GM19193 (cell line): Measurements from ENCODE around the gene MYO16.

Experiments used
- POLR2A ChIP-seq: IDR thresholded peaks from 4 replicates; pipeline ENCODE4 v1.6.1; 2011; ENCODE audit not compliant: insufficient read depth, insufficient read length; ENCODE audit errors: extremely low read depth

MYO16 gene

GRCh38 chr13:109182777-109183465 is 553.5 kb downstream of the MYO16 start:
- no peak for TF ChIP-seq POLR2A

- TF ChIP-seq POLR2A = no peak
Observed at GRCh38 chr13:109191413-109191812, 562.0 kb downstream of the MYO16 start.

GRCh38 chr13:109192306-109192705 is 562.9 kb downstream of the MYO16 start:
- no peak for TF ChIP-seq POLR2A

DNA sequence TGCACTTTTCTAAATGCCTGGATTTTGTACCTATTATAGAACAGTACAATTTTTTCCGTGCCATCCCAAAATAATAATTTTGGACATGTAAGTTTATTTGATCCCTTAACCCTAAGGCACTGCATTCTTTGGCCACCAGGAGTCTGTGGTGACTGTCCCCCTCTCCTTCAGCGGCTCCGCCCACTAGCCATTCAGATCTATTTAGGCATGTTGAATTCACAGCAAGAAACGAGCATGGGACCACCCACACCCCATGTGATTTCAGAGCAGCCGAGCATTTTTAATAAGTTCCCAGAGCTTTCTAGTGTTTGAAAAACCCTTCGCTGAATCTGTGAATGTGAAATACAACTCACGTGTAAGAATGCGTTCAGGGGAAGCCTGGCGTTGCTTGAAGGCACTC is 567.5 kb downstream of the MYO16 start:
- TF ChIP-seq POLR2A = no peak

DNA sequence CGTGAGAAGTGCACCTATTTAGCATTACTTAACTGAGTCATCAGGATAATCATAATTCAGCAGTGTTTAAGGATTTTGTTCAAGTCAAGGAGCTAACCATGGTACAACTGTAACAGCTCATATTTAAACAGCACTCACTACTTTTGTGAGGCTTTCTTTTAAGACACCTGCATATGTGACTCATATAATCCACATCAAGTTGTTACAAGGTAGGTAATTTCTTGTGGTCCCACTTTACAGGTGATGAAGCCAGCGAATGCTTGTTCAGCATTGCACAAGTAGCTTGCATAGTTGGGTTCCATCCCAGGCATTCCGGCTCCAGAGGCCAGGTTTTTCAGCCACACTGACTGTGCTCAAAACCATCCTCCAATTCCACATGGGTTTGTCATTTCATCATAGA is 569.2 kb downstream of the MYO16 start:
- no peak for TF ChIP-seq POLR2A

GRCh38 chr13:109199280-109199679 is 569.9 kb downstream of the MYO16 start:
- TF ChIP-seq POLR2A = no peak

DNA sequence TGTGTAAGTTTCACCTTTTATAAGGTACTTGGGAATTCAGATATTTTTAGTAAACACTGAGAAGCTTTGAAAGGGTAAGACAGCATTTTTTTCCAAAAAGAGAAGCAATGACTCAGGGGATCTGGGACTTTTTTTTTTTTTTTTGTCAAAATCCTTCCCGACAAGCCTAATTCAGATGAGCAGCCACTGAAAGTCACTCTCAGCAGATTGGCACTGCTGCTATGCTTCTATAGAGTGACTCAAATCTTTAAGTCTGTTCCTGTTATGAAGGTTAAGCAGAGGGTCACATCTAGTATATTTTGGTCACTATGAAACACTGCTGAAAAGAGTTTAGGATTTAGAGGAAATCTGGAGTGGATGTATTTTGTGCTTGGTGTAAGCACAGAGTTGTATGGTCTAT is 571.1 kb downstream of the MYO16 start:
- no peak for TF ChIP-seq POLR2A

- no peak for TF ChIP-seq POLR2A
Observed at GRCh38 chr13:109203587-109203986, 574.2 kb downstream of the MYO16 start.

DNA sequence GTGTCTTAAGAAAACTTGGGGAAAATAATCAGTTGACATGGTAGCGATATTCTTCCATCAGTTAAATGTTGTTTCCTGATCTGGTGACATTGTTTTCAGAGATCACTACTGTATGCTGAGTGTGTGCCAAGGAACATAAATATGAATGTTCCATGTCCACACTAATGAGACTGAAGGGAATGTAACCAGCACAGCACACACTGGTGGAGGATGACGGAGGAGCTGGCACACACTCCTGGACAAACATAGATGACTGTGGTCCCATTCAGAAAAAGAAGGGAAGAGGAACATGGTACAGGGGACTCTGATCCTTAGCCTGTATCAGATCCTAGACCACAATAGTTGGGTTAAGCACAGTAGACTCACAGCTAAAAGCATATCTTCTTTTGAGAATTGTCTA is 574.8 kb downstream of the MYO16 start:
- no peak for TF ChIP-seq POLR2A

DNA sequence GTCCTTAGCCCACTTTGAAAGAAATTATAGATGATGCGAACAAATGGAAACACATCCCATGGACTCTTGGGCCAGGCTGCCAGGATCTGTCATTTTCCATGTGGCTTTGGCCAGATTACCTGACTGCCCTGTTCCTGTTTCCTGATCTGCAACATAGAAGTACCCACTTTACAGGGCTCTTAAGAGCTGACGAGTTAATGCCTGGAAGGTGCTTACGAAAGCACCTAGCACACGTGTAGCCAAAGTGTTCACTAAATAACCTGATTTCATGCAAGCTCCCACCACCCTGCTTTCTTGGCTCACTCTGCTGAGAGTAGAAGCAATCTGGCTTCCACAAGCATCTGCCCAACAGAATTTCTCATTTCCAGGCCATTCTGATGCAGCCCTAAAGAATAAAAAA is 575.2 kb downstream of the MYO16 start:
- no peak for TF ChIP-seq POLR2A

DNA sequence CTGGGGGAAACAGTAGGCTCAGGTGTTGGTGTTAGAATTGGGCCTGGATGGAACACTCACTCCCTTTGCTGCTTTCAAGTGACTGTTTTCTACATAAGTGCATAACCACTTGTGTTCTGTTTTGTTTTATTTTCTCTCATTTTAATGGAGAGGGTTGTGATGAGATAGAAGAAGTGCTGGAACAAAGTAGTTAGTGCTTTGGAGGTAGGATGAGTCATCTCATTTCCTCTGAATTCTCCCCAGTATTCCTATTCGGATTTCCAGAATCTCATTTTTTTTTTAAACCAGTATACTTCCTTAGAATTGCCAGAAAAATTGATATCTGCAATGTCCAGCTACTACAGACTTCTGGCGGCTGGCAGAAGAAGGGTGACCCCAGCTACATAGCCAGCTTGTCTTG is 575.9 kb downstream of the MYO16 start:
- TF ChIP-seq POLR2A = no peak

DNA sequence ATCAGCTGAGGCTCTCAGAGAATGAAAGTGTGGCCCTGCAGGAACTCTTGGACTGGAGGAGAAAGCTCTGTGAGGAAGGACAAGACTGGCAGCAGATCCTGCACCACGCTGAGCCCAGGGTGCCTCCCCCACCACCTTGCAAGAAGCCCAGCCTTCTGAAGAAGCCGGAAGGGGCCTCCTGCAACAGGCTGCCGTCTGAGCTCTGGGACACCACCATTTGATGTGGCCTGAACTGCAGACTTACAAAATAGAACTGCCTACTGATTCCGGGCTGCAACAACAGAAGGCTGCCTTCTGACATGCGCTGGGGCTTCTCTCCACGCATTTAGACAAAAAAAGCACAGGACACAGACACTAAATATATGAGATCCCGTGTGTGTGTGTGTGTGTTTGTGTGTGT is 577.2 kb downstream of the MYO16 start:
- no peak for TF ChIP-seq POLR2A

GRCh38 chr13:109207622-109208021 is 578.2 kb downstream of the MYO16 start:
- TF ChIP-seq POLR2A = no peak

DNA sequence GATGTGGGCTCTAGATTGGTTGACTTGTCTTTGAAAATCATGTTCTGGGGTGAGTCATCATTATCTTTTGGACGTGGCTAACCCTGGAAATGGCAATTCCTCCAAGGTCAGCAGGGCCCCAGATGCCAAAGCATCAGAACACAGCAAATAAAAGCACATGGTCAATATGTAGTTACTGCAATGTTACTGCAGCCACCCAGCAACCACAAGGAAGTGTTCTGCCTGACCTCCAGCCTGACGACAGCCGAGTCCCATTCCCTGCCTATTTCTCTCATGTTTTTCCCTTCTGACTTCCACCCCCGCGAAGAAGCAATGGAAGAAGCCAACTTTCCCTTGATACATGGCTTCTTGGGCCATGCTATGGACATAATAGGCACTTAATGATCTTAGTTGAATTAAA is 579.1 kb downstream of the MYO16 start:
- TF ChIP-seq POLR2A = no peak

DNA sequence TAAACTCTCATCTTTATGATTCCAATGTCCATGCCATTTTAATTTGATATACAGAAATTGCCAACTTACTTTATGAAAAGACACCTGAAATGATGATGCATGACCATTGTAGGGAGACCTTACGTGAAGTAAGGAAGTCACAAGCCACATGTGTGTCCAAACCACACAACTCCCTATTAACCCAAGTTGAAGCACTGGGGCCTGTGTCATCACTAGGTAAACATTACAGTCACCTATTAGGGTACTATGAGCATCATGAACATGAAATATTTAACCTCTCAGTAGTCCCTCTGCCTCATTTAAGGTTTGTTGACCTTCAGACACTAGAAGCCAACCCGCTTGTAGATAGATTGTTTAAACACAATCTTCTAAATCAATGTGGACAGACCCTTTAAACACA is 580.1 kb downstream of the MYO16 start:
- no peak for TF ChIP-seq POLR2A

- no peak for TF ChIP-seq POLR2A
Observed at GRCh38 chr13:109211616-109212015, 582.2 kb downstream of the MYO16 start.

GRCh38 chr13:109212650-109213049 is 583.2 kb downstream of the MYO16 start:
- TF ChIP-seq POLR2A = no peak
